Liver (tissue), 3 donors: ENCODE measurements around the gene GALNT8.

Source experiments
- CTCF ChIP-seq: fragments of 150-350 bp; IDR thresholded peaks from 2 replicates; pipeline ENCODE4 v1.5.1; 2017; ENCODE audit warnings: improper control_type of control experiment, low read depth, low read length; ENCODE audit not compliant: missing input control
- EGR1 ChIP-seq, 2 donors: IDR thresholded peaks; 2 replicates each; pipeline ENCODE4 v1.6.1; 2016 to 2018; ENCODE audit warnings: antibody characterized with exemption in 2 of 2, low read depth in 2 of 2
- GABPA ChIP-seq, 2 donors: IDR thresholded peaks in 1 of 2; conservative IDR thresholded peaks in 1 of 2; 2 replicates each; pipeline ENCODE4 v1.6.1; 2016; ENCODE audit warnings: antibody characterized with exemption in 2 of 2, mild to moderate bottlenecking in 1 of 2, moderate library complexity in 1 of 2
- donor health status: healthy.
- donor health status: healthy.

DNA sequence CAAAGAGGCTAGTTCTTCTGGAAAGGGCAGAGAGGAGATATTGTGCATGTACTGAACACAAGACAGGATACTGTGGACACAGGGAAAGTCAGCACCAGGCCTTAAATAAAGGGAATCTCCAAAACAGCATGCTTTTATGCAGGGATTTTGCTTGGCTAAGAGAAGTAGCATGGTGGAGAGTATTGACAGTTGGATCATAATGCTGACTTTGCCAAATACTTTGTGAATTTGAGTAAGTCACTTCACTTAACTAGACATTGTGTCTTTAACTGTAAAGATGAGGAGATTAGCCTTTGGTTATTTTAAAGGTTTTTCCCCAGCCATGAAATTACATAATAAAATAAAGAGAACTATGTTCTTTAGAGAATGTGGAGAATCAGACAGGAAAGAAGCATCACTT is 24.5 kb downstream of the GALNT8 start:
- TF ChIP-seq CTCF (no peak), GABPA (IDR thresholded peaks at IDR 0.05 in 1 of 2, conservative IDR thresholded peaks at IDR 0.05 in 1 of 2) (no peak), EGR1 (IDR thresholded peaks at IDR 0.05; ENCODE audit: low read depth in 2 of 2) (no peak)
